HUDEP-2 (cell line): Measurements from ENCODE around the gene CKMT1A.

Source experiments
- DNase-seq, 76 experiments: peaks; one replicate each; lab custom pipeline; 2025; ENCODE audit not compliant: unreplicated experiment in 76 of 76; lab: John Stamatoyannopoulos, UW

Gene CKMT1A

GRCh38 chr15:43746903-43747309 lies 53.2 kb downstream of the CKMT1A start:
- peak in 35 of 76 experiments; percentile 5 to 68 (median 33) for DNase-seq

GRCh38 chr15:43748376-43748775 lies 54.7 kb downstream of the CKMT1A start:
- DNase-seq = peak in 1 of 76 experiments; percentile 2
